Measurements from ENCODE around the gene HSPA4L. TPM values are rescaled to one million over a fixed set of nuclear protein-coding genes. Genes with fewer than 3 reads are reported as not detected.

HSPA4L gene
- total RNA-seq, 2 donors from 2014 or later: 5.3 to 17.7 TPM

- Histone ChIP-seq H3K27ac (no peak overlapping the region), H3K9me3 (no peaks in the 10 kb centered on the region), H3K9ac (ENCODE audit: low read depth in 2 of 2, low read length in 2 of 2) (no peak overlapping the region), H3K4me3 (no peak overlapping the region), H3K4me1 (no peaks in the 10 kb centered on the region), H3K36me3 (no peaks in the 10 kb centered on the region), H3K27me3 (no peaks in the 10 kb centered on the region)
- DNase-seq: no peak
- intact Hi-C loops (cut with DNase I): no loop called here
- TF ChIP-seq CTCF (IDR thresholded peaks at IDR 0.05): no peak
Observed at GRCh38 chr4:127849505-127850234, 67.5 kb downstream of the HSPA4L start.

GRCh38 chr4:127852661-127853060 lies 70.5 kb downstream of the HSPA4L start:
- no peaks in the 10 kb centered on the region for H3K36me3 ChIP-seq
- H3K9ac ChIP-seq (ENCODE audit: low read depth in 2 of 2, low read length in 2 of 2): no peak overlapping the region
- H3K27ac ChIP-seq: no peak overlapping the region
- H3K4me3 ChIP-seq: no peak overlapping the region
- no peaks in the 10 kb centered on the region for H3K9me3 ChIP-seq
- no peak for TF ChIP-seq CTCF (IDR thresholded peaks at IDR 0.05)
- no peaks in the 10 kb centered on the region for H3K27me3 ChIP-seq
- no peak for DNase-seq
- no peaks in the 10 kb centered on the region for H3K4me1 ChIP-seq
- intact Hi-C loops (cut with DNase I): no loop called here

- Histone ChIP-seq H3K27me3 (no peaks in the 10 kb centered on the region), H3K27ac (no peak overlapping the region), H3K4me3 (no peak overlapping the region), H3K9ac (ENCODE audit: low read depth in 2 of 2, low read length in 2 of 2) (no peak overlapping the region), H3K9me3 (no peaks in the 10 kb centered on the region), H3K36me3 (no peaks in the 10 kb centered on the region), H3K4me1 (no peaks in the 10 kb centered on the region)
- no peak for TF ChIP-seq CTCF (IDR thresholded peaks at IDR 0.05)
- DNase-seq: no peak
- intact Hi-C loops (cut with DNase I): no loop called here
Observed at GRCh38 chr4:127856196-127856812, 74.2 kb downstream of the HSPA4L start.

GRCh38 chr4:127856813-127857447 lies 74.8 kb downstream of the HSPA4L start:
- Histone ChIP-seq H3K27ac (no peak overlapping the region), H3K4me3 (no peak overlapping the region), H3K4me1 (no peaks in the 10 kb centered on the region), H3K9ac (ENCODE audit: low read depth in 2 of 2, low read length in 2 of 2) (no peak overlapping the region), H3K9me3 (no peaks in the 10 kb centered on the region), H3K27me3 (no peaks in the 10 kb centered on the region), H3K36me3 (no peaks in the 10 kb centered on the region)
- TF ChIP-seq CTCF (IDR thresholded peaks at IDR 0.05): no peak
- intact Hi-C loops (cut with DNase I): no loop called here
- no peak for DNase-seq

- Histone ChIP-seq H3K4me1 (no peaks in the 10 kb centered on the region), H3K36me3 (no peaks in the 10 kb centered on the region), H3K27me3 (no peaks in the 10 kb centered on the region), H3K4me3 (no peak overlapping the region), H3K27ac (no peak overlapping the region), H3K9me3 (no peaks in the 10 kb centered on the region), H3K9ac (ENCODE audit: low read depth in 2 of 2, low read length in 2 of 2) (no peak overlapping the region)
- intact Hi-C loops (cut with DNase I): no loop called here
- DNase-seq: no peak
- no peak for TF ChIP-seq CTCF (IDR thresholded peaks at IDR 0.05)
Observed at GRCh38 chr4:127857641-127858040, 75.5 kb downstream of the HSPA4L start.
